SK-MEL-5 (cell line): Measurements from ENCODE around the gene ZNF135. TPM values are rescaled to one million over a fixed set of nuclear protein-coding genes. Genes with fewer than 3 reads are reported as not detected.

Experiments used
- DNase-seq: peaks from one replicate; pipeline ENCODE4 v3.0.0-alpha.2; 2016; ENCODE audit warnings: low read depth, low spot score
- in situ Hi-C: cut with HindIII; loops from 2 replicates; pipeline ENCODE4 v1.10.0; 2016; ENCODE audit warnings: low sequenced_read_pairs, high pct_unique_total_duplicates, low pct_unique_long_range_greater_than_20kb
- polyA plus RNA-seq, 2 experiments: library from polyadenylated mRNA; depleted of rRNA; stranded (reverse); fragments of >200 nt; gene quantifications; 2 replicates each; pipeline ENCODE4 v1.2.3, GENCODE V29; 2015
- total RNA-seq: library from RNA; depleted of rRNA; stranded (reverse); fragments of >200 nt; shearing (Covaris generic); gene quantifications from 2 replicates; pipeline ENCODE4 v1.2.3, GENCODE V29; 2014; rRNA removed

The ZNF135 gene
- total RNA-seq: 0.21 and 0.42 TPM in 2 replicates
- polyA plus RNA-seq (2015; cell fraction: cytosol; rRNA removed): 0.07 TPM in 1 of 2 replicates, not detected in the other
- 1.2 and 1.4 TPM in 2 replicates for polyA plus RNA-seq (2015; cell fraction: nucleus; rRNA removed)

DNA sequence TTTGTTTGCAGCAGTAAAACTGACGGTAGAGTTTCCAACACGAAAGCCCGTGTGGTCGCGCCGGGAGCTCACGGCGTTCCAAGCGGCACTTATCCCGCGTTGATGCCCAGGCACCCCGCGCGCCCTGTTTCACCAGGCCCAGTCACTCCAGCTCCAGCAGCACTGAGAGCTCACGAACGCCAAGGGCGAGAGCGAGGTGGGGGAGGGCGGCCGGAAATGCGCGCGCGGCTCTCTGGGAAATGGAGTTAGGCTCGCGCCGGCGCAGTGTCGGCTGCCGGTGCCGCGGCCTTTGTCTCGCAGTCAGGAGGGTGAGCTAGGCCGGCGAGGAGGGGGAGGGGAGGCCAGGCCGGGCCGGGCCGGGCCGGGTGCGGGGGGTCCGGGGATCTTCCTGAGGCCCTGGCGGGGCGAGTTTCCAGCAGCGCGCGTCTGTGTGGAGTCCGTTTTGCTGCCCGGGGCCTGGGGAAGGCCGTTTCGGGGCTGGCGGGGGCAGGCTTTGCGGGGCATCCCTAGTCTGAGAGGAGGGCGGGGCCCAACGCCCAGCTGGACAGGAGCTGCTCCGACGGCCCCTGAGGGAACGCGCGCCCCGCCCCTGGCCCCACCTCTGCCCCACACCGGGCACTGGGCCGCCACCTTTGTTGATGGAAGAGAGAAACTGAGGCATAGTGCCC lies at the start of gene ZNF135:
TSS of gene ZNF135 (plus strand) at position 280 of the 668 bp plus-strand sequence. CDS start 721 bp downstream, outside the sequence.
- DNase-seq: peak; percentile 22
- in situ Hi-C loops: no loop called here

DNA sequence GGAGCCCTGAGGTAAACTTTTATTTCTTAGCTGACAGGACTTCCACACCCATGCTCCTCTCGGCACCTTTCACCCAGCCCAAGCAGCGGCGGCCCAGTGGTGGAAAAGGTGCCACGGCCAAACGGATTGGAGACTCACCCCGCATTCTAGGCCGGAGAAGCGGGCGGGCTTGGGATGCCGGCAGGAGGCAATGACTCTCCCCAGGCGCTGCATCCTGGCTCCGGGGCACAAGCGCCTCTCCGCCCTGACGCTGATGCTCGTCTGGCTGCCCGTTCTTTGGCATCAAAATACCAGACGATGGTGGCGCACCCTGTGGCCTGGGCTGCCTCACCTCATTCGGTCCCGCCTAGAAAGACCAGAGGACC lies 49.8 kb upstream of the ZNF135 start:
- no peak for DNase-seq
- in situ Hi-C loops: no loop called here

DNA sequence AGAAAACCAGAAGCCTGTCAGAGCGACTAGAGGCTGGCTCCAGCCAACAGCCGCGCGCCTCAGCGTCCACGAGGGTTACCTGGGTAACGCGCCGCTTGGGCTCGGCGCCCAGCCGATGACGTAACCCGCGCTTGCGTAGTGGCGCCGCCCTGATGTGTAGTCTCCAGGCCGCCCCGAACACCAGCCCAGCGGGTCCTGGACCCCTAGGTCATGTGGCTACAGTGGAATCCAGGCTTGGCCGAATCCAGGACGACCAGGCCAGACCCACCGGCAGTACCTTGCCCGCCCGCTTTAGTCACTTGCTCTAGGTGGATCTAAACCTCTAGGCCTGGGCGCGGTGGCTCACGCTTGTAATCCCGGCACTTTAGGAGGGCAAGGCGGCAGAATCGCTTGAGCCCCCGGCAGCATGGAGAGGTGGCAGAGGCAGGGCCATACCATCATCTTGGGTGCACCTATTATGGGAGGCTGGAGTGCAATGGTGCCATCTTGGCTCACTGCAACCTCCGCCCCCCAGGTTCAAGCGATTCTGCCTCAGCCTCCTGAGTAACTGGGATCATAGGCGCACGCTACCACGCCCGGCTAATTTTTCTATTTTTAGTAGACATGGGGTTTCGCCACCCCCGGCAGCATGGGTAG lies 49.3 kb upstream of the ZNF135 start:
- in situ Hi-C loops: no loop called here
- peak; percentile 56 for DNase-seq

DNA sequence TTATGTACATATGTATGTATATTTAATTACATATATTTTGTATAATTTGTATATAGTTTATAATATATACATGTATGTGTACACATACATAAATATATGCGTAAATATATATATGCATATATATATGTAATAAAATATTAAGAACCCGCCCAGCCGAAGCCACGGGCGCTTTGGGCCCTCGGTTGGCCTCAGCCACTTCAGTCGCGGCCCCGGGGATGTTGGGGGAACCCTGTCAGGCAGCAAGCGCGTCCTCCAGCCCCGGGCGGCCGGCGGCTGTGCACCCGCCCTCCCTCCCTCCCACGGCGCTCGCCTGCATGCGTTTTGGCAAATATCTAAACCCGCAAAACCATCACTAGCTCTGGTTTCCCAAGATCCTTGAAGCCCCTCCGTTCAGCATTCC lies 48.6 kb upstream of the ZNF135 start:
- in situ Hi-C loops: no loop called here
- DNase-seq: no peak

DNA sequence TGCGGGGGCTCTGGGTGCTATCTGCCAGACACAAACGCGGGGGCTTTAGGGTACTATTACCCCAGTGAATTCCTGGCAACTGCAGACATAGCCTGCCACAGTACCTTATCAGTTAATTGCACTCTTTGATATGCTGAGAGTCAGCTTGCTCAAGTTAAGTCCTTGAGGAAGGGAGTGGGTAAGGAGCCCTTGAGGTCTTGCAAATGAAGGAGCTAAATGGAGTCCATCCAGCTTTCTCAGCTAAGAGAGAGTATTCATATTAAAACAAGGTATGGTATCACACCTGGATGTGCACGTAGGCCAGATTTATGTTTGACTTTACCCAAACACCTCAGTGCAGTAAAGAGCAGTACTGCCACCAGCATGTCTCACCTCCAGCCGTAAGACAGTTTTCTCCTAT lies 44.9 kb upstream of the ZNF135 start:
- in situ Hi-C loops: no loop called here

DNA sequence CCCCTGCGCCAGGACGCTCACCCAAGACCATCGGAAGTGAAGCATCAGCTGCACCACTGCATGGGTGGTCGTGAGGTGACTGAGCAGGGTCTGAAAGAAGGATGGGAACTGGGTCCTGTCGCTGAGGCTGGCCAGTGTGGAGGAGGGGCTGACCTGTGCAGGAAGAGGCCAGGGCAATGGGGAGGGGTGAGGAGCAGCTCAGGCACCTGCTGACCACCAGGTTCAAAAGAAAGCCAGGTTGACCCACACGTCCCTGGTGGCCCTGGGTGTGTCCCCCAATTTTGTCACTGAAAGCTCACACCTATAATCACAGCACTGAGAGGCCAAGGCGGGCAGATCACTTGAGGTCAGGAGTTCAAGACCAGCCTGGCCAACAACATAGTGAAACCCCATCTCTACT lies 39.0 kb upstream of the ZNF135 start:
- in situ Hi-C loops: no loop called here
- no peak for DNase-seq

More for the DNA sequence above, 44.9 kb upstream of the ZNF135 start:
- no peak for DNase-seq

DNA sequence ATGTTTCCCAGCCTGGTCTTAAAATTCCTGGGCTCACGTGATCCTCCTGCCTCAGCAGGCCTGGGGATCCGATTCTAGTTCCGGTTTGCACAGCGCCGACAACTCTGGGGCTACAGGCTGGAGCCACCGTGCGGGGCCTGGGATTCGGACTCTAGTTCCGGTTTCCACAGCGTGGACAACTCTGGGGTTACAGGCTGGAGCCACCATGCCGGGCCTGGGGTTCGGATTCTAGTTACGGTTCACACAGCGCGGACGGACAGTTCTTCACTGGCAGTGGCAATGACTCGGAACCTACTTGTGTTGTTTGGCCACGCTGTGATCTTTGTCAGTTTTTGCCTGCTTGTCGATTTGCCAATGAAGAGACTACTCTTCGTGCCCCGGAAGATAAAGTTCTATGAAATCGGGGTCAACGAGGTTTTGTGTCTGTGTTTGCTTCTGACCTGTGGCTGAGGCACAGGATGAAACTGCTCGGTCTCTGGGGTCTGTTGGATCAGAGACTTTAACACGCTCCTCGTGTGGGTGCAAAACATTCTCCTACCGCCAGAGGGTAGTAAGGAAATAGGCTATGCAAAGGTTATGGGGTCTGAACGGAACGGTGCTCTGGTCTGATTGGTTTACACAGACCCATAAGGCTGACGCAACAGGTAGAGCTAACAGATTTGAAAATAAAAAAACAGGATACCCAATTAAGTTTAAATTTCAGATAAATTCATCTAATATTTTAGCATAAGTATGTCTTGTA lies 37.4 kb upstream of the ZNF135 start:
- DNase-seq: peak; percentile 62
- in situ Hi-C loops: no loop called here

DNA sequence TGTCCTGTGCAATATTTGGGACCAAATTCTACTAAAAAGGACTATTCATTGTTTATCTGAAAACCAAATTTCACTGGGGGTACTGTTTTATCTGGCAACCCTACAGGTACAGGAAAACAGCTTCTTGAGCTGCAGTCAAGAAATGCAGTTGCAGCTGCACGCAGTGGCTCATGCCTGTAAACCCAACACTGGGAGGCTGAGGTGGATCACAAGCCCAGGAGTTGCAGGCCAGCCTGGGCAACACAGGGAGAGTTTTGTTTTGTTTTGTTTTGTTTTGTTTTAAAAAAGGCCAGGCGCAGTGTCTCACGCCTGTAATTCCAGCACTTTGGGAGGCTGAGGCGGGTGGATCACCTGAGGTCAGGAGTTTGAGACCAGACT lies 36.8 kb upstream of the ZNF135 start:
- DNase-seq: no peak
- in situ Hi-C loops: no loop called here

DNA sequence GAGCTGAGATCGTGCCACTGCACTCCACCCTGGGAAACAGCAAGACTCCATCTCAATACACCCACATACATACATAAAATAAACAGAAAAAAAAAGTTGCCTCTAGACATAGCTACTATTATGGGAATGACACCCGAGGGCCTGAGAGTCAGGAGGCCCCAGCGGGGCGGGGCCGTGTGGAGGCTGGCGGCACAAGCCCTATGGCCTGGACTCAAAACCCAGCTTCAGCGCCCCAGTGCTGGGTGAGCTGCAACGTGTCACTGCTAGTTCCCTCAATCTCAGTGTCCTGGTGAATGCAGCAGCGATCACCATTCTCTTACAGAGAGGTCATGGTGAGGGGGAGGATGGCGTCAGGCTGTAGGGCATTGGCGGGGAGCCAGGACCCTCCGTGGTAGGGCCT lies 34.4 kb upstream of the ZNF135 start:
- in situ Hi-C loops: no loop called here
- DNase-seq: no peak

DNA sequence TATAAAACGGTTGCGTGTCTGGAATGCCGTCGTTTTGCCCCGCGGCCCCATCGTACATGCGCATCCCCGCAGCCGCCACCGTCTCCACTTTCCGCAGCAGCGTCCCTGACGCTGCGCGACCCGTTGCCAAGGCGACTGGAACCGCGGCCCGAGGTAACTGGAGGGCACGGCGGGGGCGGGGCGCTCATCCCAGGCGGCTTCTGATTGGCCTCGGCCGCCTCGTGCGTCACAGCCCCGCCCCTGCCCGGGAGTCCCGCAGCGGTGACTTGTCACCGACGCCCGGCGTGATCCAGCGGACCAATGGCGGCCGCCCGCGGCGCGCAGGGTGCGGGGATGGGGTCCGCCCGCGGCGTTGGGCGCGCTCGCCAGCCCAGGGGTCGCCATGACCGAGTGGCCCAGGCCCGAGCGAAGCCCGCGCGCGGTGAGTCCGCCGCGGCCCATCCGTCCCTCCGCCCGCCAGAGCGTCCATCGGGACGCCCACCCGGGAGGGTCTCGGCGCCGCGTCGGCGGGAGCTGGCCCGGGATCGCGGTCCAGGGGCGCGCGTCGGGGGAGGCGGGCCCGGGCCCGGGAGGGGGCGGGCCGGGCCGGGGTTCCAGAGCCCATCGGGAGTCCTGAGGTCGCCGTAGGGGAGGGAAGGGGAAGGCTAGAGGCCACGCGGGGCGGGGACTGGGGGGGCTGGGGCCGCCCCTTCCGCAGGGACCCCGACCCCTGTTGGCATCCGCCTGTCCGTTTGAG lies 25.2 kb upstream of the ZNF135 start, which contains the start of gene ZSCAN1:
TSS of gene ZSCAN1 (plus strand) at position 285 of the 736 bp plus-strand sequence. CDS start 3,812 bp downstream, outside the sequence.
- peak; percentile 19 for DNase-seq
- in situ Hi-C loops: no loop called here

DNA sequence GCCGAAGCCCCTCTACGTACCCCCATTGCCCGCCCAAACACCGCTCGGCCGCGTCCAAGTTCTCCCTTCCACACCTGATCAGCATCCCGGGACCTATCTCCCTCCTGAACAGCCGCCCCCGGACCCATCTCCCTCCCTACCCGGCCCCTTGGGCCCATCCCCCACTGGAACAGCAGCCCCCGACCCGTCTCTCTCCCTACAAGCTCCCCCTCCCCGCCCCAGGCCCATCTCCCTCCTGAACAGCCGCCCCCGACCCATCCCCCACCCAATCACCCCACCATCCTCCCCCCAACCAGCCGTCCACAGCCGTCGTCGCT lies 24.6 kb upstream of the ZNF135 start:
- no peak for DNase-seq
- in situ Hi-C loops: no loop called here

DNA sequence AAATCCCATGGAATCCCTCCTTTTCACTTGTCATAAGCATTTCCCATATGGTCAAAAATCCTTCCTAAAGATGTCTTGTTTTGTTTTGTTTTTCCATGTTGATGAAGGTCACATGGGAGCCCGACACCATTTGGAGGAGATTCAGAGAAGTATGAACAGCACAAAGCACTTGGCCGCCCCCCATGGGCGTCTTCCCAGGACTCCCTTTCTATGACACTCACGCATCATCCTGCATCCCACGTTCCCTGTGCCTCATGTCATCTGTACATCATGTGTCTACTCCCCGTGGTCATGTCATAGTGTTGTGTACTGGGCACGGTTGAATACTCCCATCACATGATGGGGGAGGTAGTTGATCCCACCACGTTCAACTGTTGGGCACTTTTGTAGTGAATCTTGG lies 23.2 kb upstream of the ZNF135 start:
- DNase-seq: no peak
- in situ Hi-C loops: no loop called here

DNA sequence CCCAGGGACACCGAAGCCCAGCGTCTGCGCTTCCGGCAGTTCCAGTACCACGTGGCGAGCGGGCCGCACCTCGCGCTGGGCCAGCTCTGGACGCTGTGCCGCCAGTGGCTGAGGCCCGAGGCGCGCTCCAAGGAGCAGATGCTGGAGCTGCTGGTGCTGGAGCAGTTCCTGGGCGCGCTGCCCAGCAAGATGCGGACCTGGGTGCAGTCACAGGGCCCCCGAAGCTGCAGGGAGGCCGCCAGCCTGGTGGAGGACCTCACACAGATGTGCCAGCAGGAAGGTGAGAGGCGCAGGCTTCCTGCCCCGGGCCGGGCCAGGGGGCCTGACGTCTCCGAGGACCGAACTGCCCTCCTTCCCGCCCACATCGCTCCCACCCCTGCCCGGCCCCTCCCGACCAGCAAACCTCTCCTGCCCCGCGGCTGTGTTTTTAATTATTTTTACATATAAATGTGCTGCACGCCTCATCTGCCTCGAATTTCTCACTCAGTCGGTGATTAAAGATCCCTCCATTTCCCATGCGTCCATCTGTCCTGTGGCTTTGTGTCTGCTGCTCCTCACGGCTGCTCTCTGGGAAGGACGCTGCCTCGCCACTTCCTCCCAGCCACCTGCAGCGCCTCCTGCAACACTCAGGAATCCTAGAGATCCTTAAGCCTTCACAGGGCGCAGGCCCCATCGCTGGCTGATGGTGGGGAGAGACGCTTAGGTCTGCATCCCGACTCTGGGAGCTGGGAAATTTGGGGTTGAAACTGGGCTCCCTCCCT lies 21.0 kb upstream of the ZNF135 start:
- in situ Hi-C loops: no loop called here
- DNase-seq: no peak

DNA sequence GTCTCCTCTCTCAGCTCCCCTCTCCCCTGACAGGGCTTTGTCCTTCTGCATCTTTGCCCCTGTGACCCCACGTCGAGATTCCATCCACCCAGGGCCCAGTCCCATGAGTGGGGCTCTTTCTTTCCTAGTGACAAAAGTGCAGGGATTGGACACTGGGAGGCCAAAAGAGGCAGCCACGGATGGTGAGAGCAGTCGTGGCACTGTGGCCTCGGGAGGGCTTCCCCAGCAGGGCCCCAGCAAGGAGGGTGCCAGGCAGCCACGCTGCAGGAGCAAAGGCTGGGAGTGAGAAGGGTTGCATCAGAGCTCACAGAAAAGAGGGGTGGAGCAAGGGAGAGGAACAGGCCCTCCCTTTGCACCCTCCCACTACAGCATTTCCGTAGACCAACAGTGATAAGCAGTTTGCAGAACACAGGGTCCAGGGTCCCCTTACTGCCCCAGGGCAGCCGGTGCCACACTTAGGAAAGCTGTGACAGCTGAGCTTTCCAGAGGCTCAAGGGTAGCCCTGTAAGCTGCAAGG lies 20.3 kb upstream of the ZNF135 start:
- in situ Hi-C loops: no loop called here
- no peak for DNase-seq

DNA sequence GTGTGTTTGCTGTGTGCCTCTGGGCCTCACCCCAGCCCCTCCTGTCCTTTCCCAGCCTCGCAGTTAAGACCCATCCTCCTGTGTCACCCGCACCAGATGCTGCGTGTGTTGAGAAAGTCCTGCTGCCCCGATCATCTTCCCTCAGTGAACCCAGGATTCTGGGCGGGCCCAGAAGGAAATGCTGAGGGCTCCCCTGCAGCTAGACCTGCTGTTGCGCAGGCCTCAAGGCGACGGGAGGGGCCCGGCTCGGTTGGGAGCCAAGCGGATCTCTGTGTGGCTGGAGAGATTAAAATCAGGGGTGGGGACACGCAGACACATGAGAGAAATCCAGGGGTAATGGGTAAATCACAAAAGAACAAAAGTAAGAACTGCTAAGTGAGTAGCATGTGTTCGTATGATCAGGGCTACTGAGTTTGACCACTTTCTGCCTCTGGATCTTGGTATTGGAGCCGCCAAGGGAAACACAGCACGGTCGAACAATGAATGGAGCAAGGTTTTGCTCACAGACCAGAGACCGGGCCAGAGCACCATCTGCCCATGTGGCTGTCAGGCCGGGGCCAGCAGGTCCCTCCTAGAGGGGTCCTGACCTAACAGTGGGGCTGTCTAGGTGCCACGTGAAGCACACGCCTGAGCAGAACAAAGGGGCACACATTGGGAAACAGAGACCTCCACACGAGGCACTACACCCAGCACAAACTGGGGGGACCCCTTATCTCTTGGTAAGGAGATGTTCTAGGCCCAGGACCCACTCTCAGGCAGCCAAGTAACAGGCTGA lies 18.1 kb upstream of the ZNF135 start:
- no peak for DNase-seq
- in situ Hi-C loops: no loop called here

DNA sequence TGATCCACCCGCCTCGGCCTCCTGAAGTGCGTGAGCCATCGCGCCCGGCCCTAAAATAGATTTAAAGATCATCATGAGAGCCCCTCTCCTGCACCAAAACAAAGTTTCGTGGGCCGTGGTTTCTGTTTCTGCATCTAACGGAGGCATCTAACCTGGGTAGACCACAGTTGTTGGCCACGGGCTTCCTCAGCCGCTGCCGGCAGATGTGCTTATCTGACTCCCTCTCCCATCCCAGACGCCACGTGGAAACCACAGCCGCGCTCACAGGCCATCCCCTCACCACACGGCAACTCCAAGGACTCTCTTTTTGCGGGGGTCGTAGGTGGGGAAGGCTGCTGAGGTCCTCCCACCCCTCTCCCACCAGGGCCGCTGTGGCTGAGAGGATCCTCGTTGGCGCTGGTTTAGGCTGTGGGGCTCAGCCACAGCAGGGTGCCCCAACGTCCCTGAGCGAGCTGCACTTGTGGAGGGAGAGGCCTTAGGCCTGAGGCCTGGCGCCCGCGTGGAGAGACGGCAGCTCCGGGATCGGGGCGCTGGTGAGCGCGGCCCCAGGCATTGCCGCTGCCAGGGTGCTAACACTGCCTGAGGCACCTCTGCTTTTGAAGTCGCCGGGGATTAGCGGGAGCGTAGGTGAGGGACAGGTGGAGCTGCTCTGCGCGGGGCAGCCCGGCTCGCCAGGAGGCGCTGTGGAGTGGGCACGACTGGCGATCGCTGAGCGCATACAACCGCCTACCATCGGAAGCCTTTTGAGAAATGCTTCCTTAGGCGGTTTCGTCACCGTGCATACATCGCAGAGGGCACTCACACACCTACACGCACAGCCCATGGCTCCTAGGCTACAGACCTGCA lies 16.4 kb upstream of the ZNF135 start:
- in situ Hi-C loops: no loop called here

More for the DNA sequence above, 16.4 kb upstream of the ZNF135 start:
- DNase-seq: no peak
